ENCODE measurements around the gene DUSP1. TPM values are rescaled to one million over a fixed set of nuclear protein-coding genes. Genes with fewer than 3 reads are reported as not detected.

DUSP1 gene
- total RNA-seq, 1 donor from 2014 or later = 250 TPM

GRCh38 chr5:172773481-172774469, 2.8 kb upstream of the DUSP1 start:
- TF ChIP-seq CTCF (IDR thresholded peaks at IDR 0.05) = no peak
- DNase-seq (ENCODE audit: extremely low spot score, unreplicated experiment) = no peak
- H3K4me3 Mint-ChIP-seq (ENCODE audit: unreplicated experiment) = no peak overlapping the region
- H3K27ac Mint-ChIP-seq (ENCODE audit: unreplicated experiment) = peak overlapping the region; percentile 95
- H3K27me3 Mint-ChIP-seq (ENCODE audit: unreplicated experiment) = no peaks in the 10 kb centered on the region
- H3K9me3 Mint-ChIP-seq (ENCODE audit: unreplicated experiment) = no peaks in the 10 kb centered on the region
- peaks cover 14% of the 10 kb centered on the region for H3K36me3 Mint-ChIP-seq (ENCODE audit: unreplicated experiment)
- H3K4me1 Mint-ChIP-seq (ENCODE audit: unreplicated experiment) = peaks cover 70% of the 10 kb centered on the region

- DNase-seq (ENCODE audit: extremely low spot score, unreplicated experiment) = peak; percentile 96
- Mint-ChIP-seq H3K4me3 (ENCODE audit: unreplicated experiment) (peak overlapping the region; percentile 77), H3K36me3 (ENCODE audit: unreplicated experiment) (peaks cover 29% of the 10 kb centered on the region), H3K4me1 (ENCODE audit: unreplicated experiment) (peaks cover 68% of the 10 kb centered on the region), H3K27me3 (ENCODE audit: unreplicated experiment) (no peaks in the 10 kb centered on the region), H3K9me3 (ENCODE audit: unreplicated experiment) (no peaks in the 10 kb centered on the region), H3K27ac (ENCODE audit: unreplicated experiment) (peak overlapping the region; percentile 95)
- TF ChIP-seq CTCF (IDR thresholded peaks at IDR 0.05) = peak; percentile 88
Measured at GRCh38 chr5:172772112-172772906, 1.3 kb upstream of the DUSP1 start.

GRCh38 chr5:172771439-172772111, 580 bp upstream of the DUSP1 start:
- Mint-ChIP-seq H3K9me3 (ENCODE audit: unreplicated experiment) (no peaks in the 10 kb centered on the region), H3K36me3 (ENCODE audit: unreplicated experiment) (peaks cover 33% of the 10 kb centered on the region), H3K27ac (ENCODE audit: unreplicated experiment) (peak overlapping the region; percentile 95), H3K27me3 (ENCODE audit: unreplicated experiment) (no peaks in the 10 kb centered on the region), H3K4me1 (ENCODE audit: unreplicated experiment) (peaks cover 71% of the 10 kb centered on the region), H3K4me3 (ENCODE audit: unreplicated experiment) (peak overlapping the region; percentile 77)
- no peak for TF ChIP-seq CTCF (IDR thresholded peaks at IDR 0.05)
- DNase-seq (ENCODE audit: extremely low spot score, unreplicated experiment) = no peak

- H3K4me1 Mint-ChIP-seq (ENCODE audit: unreplicated experiment) = peaks cover 73% of the 10 kb centered on the region
- peak overlapping the region; percentile 93 for H3K4me3 Mint-ChIP-seq (ENCODE audit: unreplicated experiment)
- no peak for DNase-seq (ENCODE audit: extremely low spot score, unreplicated experiment)
- peak overlapping the region; percentile 99 for H3K27ac Mint-ChIP-seq (ENCODE audit: unreplicated experiment)
- H3K9me3 Mint-ChIP-seq (ENCODE audit: unreplicated experiment) = no peaks in the 10 kb centered on the region
- H3K27me3 Mint-ChIP-seq (ENCODE audit: unreplicated experiment) = no peaks in the 10 kb centered on the region
- no peak for TF ChIP-seq CTCF (IDR thresholded peaks at IDR 0.05)
- peaks cover 33% of the 10 kb centered on the region for H3K36me3 Mint-ChIP-seq (ENCODE audit: unreplicated experiment)
Measured at GRCh38 chr5:172770374-172770674, 671 bp downstream of the DUSP1 start.

Measured in osteocyte (in vitro differentiated cells).